K562 (cell line): ENCODE results near the gene KLHL30. TPM values are rescaled to one million over a fixed set of nuclear protein-coding genes. Genes with fewer than 3 reads are reported as not detected.

Experiments
- ATAC-seq: fragments of 200-7000 bp; cut with Tn5 transposase; 3 replicates; pipeline ENCODE4 v1.9.1; 2020; ENCODE audit warnings: moderate library complexity
- BruUV-seq: library from RNA; stranded (reverse); fragments of 400-500 nt; replicated peaks from 2 replicates; lab custom pipeline; 2021; lab: Mats Ljungman, UMichigan
- CTCF ChIA-PET: fragments of 300-600 bp; formaldehyde crosslinking; extraction: SDS; loops from one replicate; lab custom pipeline; 2021; ENCODE audit warnings: low intra/inter-chr PET ratio; lab: Yijun Ruan, JAX
- POLR2A ChIA-PET: fragments of 300-600, 350-650 bp; sonication (Branson Sonifier 250); formaldehyde crosslinking; extraction: SDS; loops from one replicate; lab custom pipeline; 2021; ENCODE audit warnings: antibody characterized with exemption, inconsistent platforms; lab: Yijun Ruan, JAX
- DNase-seq, 4 experiments: peaks; one replicate each; pipeline versions ENCODE4 v3.0.0 to v3.0.0-alpha.2; 2011 to 2018; ENCODE audit warnings: low spot score in 3 of 4, mixed read lengths in 3 of 4; ENCODE audit errors: extremely low read depth in 1 of 4
- FAIRE-seq: peaks from 2 replicates; lab custom pipeline; 2011; peaks lifted over from hg19 to GRCh38; lab: Jason Lieb, UNC
- H2AFZ ChIP-seq: 2 replicates; pipeline ENCODE4 v1.6.0; 2011; ENCODE audit warnings: low read depth, low read length, control low read depth, inconsistent platforms
- H3K27ac ChIP-seq: fragments of 200-600 bp; 3 replicates; pipeline ENCODE4 v1.8.0; 2011; ENCODE audit warnings: low read depth, mild to moderate bottlenecking, control low read depth, inconsistent platforms, low read length, moderate library complexity, mixed read lengths; ENCODE audit errors: extremely low read depth
- H3K27me3 ChIP-seq, 2 experiments: fragments of 300-600 bp in 1 of 2; 2 replicates in 1 of 2; 3 replicates in 1 of 2; pipeline versions ENCODE4 v1.6.0 to v1.8.0; 2011; ENCODE audit warnings: inconsistent platforms in 2 of 2, low read length in 2 of 2, mild to moderate bottlenecking in 1 of 2, mixed read lengths in 1 of 2, moderate library complexity in 1 of 2; ENCODE audit not compliant: control insufficient read depth in 2 of 2, insufficient read depth in 2 of 2
- H3K36me3 ChIP-seq: fragments of 300-600 bp; 3 replicates; pipeline ENCODE4 v1.8.0; 2011; ENCODE audit warnings: mild to moderate bottlenecking, low read length, inconsistent platforms; ENCODE audit not compliant: control insufficient read depth, insufficient read depth
- H3K4me1 ChIP-seq, 2 experiments: fragments of 200-600 bp in 1 of 2; replicated peaks in 1 of 2; 2 replicates in 1 of 2; 3 replicates in 1 of 2; pipeline versions ENCODE4 v1.5.1 to v1.8.0; 2011; ENCODE audit warnings: inconsistent platforms in 2 of 2, low read length in 2 of 2, mild to moderate bottlenecking in 1 of 2, mixed read lengths in 1 of 2, moderate library complexity in 1 of 2; ENCODE audit not compliant: control insufficient read depth in 2 of 2, insufficient read depth in 2 of 2
- H3K4me2 ChIP-seq: 2 replicates; pipeline ENCODE4 v1.6.1; 2011; ENCODE audit warnings: low read length, control low read depth, inconsistent platforms, mixed read lengths; ENCODE audit not compliant: insufficient read depth
- H3K4me3 ChIP-seq: fragments of 200-600 bp; sonication (generic), shearing (Covaris generic); 2 replicates; pipeline ENCODE4 v1.5.1; 2016; ENCODE audit warnings: control low read depth, inconsistent platforms
- H3K79me2 ChIP-seq: fragments of 200-600 bp; 3 replicates; pipeline ENCODE4 v1.8.0; 2011; ENCODE audit warnings: low read length, inconsistent platforms; ENCODE audit not compliant: control insufficient read depth, insufficient read depth
- H3K9ac ChIP-seq, 2 experiments: 2 replicates each; pipeline versions ENCODE4 v1.6.0 to v1.6.1; 2011; ENCODE audit warnings: low read depth in 2 of 2, low read length in 2 of 2, control low read depth in 1 of 2, inconsistent platforms in 1 of 2, mild to moderate bottlenecking in 1 of 2, mixed read lengths in 1 of 2; ENCODE audit not compliant: insufficient read depth in 1 of 2
- H3K9me1 ChIP-seq: one replicate; pipeline ENCODE4 v1.6.0; 2011; ENCODE audit warnings: inconsistent platforms, mild to moderate bottlenecking, low read length, moderate library complexity; ENCODE audit not compliant: control insufficient read depth, insufficient read depth
- H3K9me3 ChIP-seq: replicated peaks from 2 replicates; pipeline ENCODE4 v1.5.1; 2011; ENCODE audit warnings: low read depth, low read length, inconsistent platforms; ENCODE audit not compliant: control insufficient read depth, insufficient read depth
- H4K20me1 ChIP-seq: replicated peaks from 2 replicates; pipeline ENCODE4 v1.6.1; 2011; ENCODE audit warnings: low read length, inconsistent platforms, mixed read lengths; ENCODE audit not compliant: control insufficient read depth, insufficient read depth
- ETV6 ChIP-seq, 3 experiments: fragments of 150-350 bp in 1 of 3; sonication (generic) in 1 of 3; formaldehyde crosslinking in 1 of 3; IDR thresholded peaks; 2 replicates each; pipeline versions ENCODE4 v1.6.1 to v1.8.0; 2014 to 2022; ENCODE audit warnings: borderline replicate concordance in 2 of 3, low read depth in 2 of 3, antibody characterized with exemption in 1 of 3, low read length in 1 of 3, mild to moderate bottlenecking in 1 of 3, missing genetic modification reagents in 1 of 3
- HDAC1 ChIP-seq, 2 experiments: fragments of 450-650 bp; IDR thresholded peaks; 2 replicates each; pipeline ENCODE4 v1.6.1; 2016 to 2017; ENCODE audit warnings: inconsistent platforms in 1 of 2, mild to moderate bottlenecking in 1 of 2, moderate library complexity in 1 of 2
- HEY1 ChIP-seq: fragments of 250-450 bp; sonication (Bioruptor Pico); IDR thresholded peaks from 2 replicates; pipeline ENCODE4 v1.5.0; 2020; ENCODE audit warnings: mild to moderate bottlenecking, moderate library complexity, borderline replicate concordance
- HMG20B ChIP-seq: fragments of 250-450 bp; sonication (Bioruptor Pico); IDR thresholded peaks from 2 replicates; pipeline ENCODE4 v1.5.0; 2021; ENCODE audit warnings: mild to moderate bottlenecking
- ZNF140 ChIP-seq: fragments of 250-450 bp; sonication (Bioruptor Pico); IDR thresholded peaks from 2 replicates; pipeline ENCODE4 v1.8.0; 2021; ENCODE audit warnings: moderate library complexity, mild to moderate bottlenecking, inconsistent platforms
- ZNF253 ChIP-seq: fragments of 250-450 bp; sonication (Bioruptor Pico); conservative IDR thresholded peaks from 2 replicates; pipeline ENCODE4 v1.6.1; 2021; ENCODE audit warnings: mild to moderate bottlenecking
- ZNF444 ChIP-seq: fragments of 250-450 bp; sonication (Bioruptor Pico); IDR thresholded peaks from 2 replicates; pipeline ENCODE4 v1.4.0; 2020; ENCODE audit warnings: mild to moderate bottlenecking, moderate library complexity
- ZNF780A ChIP-seq: fragments of 250-450 bp; sonication (Bioruptor Pico); IDR thresholded peaks from 2 replicates; pipeline ENCODE4 v1.5.0; 2021; ENCODE audit warnings: mild to moderate bottlenecking
- WGBS: fragments of 100-300 bp; shearing (Covaris generic); methylation state at CpG from one replicate; pipeline ENCODE4 v1.1.6; 2016; ENCODE audit warnings: low coverage, mixed read lengths; ENCODE audit not compliant: insufficient coverage; ENCODE audit errors: missing lambda C conversion rate; 5-methylcytosine and 5-hydroxymethylcytosine counted together
- in situ Hi-C: fragments of 300-500 bp; cut with MboI; formaldehyde crosslinking; loops from 4 replicates; pipeline ENCODE4 v1.15.0; 2018; ENCODE audit warnings: inconsistent platforms, mixed read lengths
- intact Hi-C: fragments of 100-400 bp; cut with micrococcal nuclease; formaldehyde crosslinking; loops from 2 replicates; pipeline ENCODE4 v1.14.2; 2022
- polyA plus RNA-seq, 8 experiments: library from polyadenylated mRNA; depleted of rRNA in 4 of 8; stranded (reverse) in 5 of 8; unstranded in 3 of 8; fragments of >200 nt; fragmentation: Nextera tagmentation in 2 of 8; fragmentation: Illumina TruSeq in 1 of 8; extraction: Ambion mirVana in 2 of 8; extraction: Trizol in 1 of 8; gene quantifications; 2 replicates each; pipeline versions ENCODE4 v1.2.1 to v1.2.3, GENCODE V29; 2011 to 2014; ENCODE audit warnings: inconsistent platforms in 1 of 8, missing spikeins in 1 of 8
- total RNA-seq, 7 experiments: library from RNA; depleted of rRNA in 6 of 7; stranded (reverse); fragments of >200 nt in 6 of 7; fragmentation: Illumina TruSeq in 2 of 7; extraction: Trizol in 2 of 7; gene quantifications; 2 replicates each; pipeline versions ENCODE4 v1.2.1 to v1.2.3, GENCODE V29; 2011 to 2021; ENCODE audit warnings: low replicate concordance in 1 of 7

KLHL30 gene
- total and polyA plus RNA-seq, 9 of the 15 experiments (the other 6 are each of a cell fraction or from before 2014, with no cell fraction given): 0.04 TPM; not detected in 8

DNA sequence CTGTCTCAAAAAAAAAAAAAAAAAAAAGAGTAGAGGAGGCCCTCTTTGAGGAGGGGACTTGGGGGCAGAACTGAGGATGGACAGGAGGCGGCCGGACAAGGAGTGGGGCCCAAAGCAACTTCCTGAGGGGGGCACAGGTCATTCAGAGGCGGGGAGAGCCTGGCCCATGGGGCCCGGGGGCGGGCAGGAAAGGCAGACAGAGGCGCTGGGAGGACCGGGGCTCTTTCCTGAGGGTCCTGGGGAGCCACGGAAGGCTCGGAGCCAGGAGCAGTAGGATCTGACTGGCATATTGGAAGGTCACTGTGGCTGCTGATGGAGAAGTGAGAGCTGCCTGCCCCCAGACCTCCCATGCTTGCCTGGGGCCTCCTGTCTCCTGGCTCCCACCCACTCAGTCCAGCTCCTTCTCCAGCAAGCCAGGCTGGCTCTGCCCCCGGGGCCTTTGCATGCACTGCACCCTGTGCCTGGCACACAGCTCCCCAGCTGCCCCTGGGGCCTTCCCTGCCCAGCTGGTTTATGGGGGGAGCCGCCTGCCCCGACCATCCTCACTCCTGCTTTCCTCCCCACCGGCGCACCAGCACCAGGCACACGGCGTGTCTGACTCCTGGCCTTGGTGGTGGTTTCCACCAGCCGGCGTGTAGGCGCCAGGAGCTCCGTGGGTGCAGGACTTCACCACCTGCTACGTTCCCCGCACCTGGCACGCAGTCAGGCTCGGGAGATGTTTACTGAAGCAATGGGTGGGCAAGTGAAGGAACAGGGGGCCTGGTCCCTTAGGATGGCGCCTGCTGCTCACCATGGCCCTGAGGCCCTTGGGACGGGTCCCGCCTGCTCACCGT is 32.7 kb upstream of the KLHL30 start:
- Histone ChIP-seq H4K20me1 (no peaks in the 10 kb centered on the region), H3K4me1 (peaks cover 4 to 52% of the 10 kb centered on the region in 2 experiments; a peak in 3 of 5 replicates), H3K27me3 (no peaks in the 10 kb centered on the region), H3K4me2 (no peak overlapping the region), H3K9ac (no peak overlapping the region), H3K4me3 (no peak overlapping the region), H3K27ac (no peak overlapping the region), H3K36me3 (no peaks in the 10 kb centered on the region), H3K9me3 (no peaks in the 10 kb centered on the region), H3K79me2 (no peaks in the 10 kb centered on the region), H3K9me1 (no peaks in the 10 kb centered on the region), H2AFZ (no peak overlapping the region)
- POLR2A ChIA-PET: no interaction called here
- intact Hi-C loops (loop anchor here (2.0 to 5.0 kb wide), 2 partner anchors 137 to 183 kb away; no protein-coding TSS in a partner anchor), in situ Hi-C loops (loop anchor here (10.0 kb wide), 1 partner anchor 251 kb away; the partner anchor contains the start of gene RAMP1)
- TF ChIP-seq ZNF444 (CRISPR knock-in tag): no peak
- no peak for TF ChIP-seq ZNF253
- TF ChIP-seq HDAC1 (IDR thresholded peaks at IDR 0.05): no peak
- no peak for TF ChIP-seq ZNF140 (CRISPR knock-in tag)
- no peak for TF ChIP-seq HEY1 (CRISPR knock-in tag)
- no peak for TF ChIP-seq ETV6 (IDR thresholded peaks at IDR 0.05; ENCODE audit: borderline replicate concordance in 1 of 2, low read depth in 2 of 2, low read length in 1 of 2)
- no peak for TF ChIP-seq ETV6 (CRISPR knock-in tag; IDR thresholded peaks at IDR 0.05; ENCODE audit: borderline replicate concordance)
- no peak for TF ChIP-seq ZNF780A (CRISPR knock-in tag)
- no peak for TF ChIP-seq HMG20B
- CTCF ChIA-PET: interaction anchor here (0.7 kb wide), 1 partner anchor 182 kb away, joined by 3 read pairs; no protein-coding TSS in a partner anchor
- ATAC-seq (no peak), FAIRE-seq (no peak), DNase-seq (no peak)
- BruUV-seq: no TSS peak
- WGBS: 57% methylated on average over 16 of the region's 28 CpGs
